ENCODE measurements around the gene PDHX. TPM values are rescaled to one million over a fixed set of nuclear protein-coding genes. Genes with fewer than 3 reads are reported as not detected.

PDHX gene
- polyA plus RNA-seq, 1 donor: 38.6 TPM

DNA sequence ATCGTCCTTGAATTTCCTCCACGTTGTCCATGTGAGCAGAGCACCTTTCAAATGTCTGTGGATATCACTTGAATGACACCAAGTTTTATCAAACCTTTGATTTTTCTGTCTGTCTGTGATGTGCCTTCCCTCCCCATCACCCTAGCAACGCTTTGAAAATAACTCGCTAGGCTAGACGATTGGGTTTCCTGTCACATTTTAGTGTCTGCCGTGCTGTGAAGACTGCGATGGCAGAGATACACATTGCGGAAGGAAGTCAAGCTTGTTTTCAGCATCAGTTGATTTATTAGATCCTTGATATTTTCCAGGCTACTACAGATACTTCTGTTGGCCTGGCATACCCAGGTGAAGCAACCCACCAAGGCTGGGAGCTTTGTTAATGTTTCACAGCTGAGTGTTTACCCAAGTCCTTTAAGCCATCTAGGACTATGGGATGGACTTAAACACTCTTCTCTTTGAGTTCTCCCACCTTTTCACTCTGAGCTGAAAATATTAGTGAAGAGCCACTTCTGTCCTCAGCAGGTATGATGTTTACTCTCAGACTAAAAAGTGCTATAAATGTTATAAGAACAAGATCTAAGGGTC lies 128.9 kb downstream of the PDHX start:
- DNase-seq: no peak

Other genes with a start within 250 kb of the PDHX start
- 41.0 TPM for gene APIP, start 239 bp upstream of the PDHX start, polyA plus RNA-seq (ENCODE audit: insufficient read length)
- 10.1 TPM for gene CD44, start 222.6 kb downstream of the PDHX start, polyA plus RNA-seq (ENCODE audit: insufficient read length)

Measured in left kidney (tissue), 2 donors.